Myocyte (in vitro differentiated cells): ENCODE results near the gene OR51I1. TPM values are rescaled to one million over a fixed set of nuclear protein-coding genes. Genes with fewer than 3 reads are reported as not detected.
A peak's percentile ranks its signal among the peaks of the same experiment; 100 is the strongest.

Experiments used
- DNase-seq: peaks from one replicate; pipeline ENCODE4 v3.0.0-alpha.2; 2012; ENCODE audit warnings: low read depth
- polyA plus RNA-seq: library from polyadenylated mRNA; unstranded; fragments of >200 nt; gene quantifications from one replicate; pipeline ENCODE4 v1.2.1, GENCODE V29; 2012; ENCODE audit warnings: missing spikeins
- total RNA-seq: library from RNA; depleted of rRNA; stranded (reverse); fragments of >200 nt; gene quantifications from 2 replicates; pipeline ENCODE4 v1.2.3, GENCODE V29; 2014

Gene OR51I1, protein sequence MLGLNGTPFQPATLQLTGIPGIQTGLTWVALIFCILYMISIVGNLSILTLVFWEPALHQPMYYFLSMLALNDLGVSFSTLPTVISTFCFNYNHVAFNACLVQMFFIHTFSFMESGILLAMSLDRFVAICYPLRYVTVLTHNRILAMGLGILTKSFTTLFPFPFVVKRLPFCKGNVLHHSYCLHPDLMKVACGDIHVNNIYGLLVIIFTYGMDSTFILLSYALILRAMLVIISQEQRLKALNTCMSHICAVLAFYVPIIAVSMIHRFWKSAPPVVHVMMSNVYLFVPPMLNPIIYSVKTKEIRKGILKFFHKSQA
- not detected in 2 replicates for total RNA-seq
- not detected for polyA plus RNA-seq

DNA sequence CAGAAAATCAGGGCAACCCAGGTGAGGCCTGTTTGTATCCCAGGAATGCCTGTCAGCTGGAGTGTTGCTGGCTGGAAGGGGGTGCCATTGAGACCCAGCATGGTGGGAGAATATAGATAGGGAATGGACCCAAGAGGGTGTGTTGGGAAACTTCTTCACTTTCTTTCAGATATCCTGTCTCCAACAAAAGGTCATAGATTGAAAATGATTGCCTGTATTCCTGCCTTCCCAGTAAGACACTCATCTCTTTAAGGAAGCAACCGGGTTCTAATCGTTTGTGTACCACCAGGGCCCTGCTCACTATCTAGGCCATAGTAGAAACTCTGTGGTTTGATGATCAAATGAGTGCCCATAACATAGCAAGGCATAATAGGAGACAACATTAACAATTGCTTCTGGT is at the start of gene OR51I1:
OR51I1 (minus strand) TSS at position 101 of the 400 bp plus-strand sequence; CDS start at position 101, 0 bp downstream.
- DNase-seq = no peak

DNA sequence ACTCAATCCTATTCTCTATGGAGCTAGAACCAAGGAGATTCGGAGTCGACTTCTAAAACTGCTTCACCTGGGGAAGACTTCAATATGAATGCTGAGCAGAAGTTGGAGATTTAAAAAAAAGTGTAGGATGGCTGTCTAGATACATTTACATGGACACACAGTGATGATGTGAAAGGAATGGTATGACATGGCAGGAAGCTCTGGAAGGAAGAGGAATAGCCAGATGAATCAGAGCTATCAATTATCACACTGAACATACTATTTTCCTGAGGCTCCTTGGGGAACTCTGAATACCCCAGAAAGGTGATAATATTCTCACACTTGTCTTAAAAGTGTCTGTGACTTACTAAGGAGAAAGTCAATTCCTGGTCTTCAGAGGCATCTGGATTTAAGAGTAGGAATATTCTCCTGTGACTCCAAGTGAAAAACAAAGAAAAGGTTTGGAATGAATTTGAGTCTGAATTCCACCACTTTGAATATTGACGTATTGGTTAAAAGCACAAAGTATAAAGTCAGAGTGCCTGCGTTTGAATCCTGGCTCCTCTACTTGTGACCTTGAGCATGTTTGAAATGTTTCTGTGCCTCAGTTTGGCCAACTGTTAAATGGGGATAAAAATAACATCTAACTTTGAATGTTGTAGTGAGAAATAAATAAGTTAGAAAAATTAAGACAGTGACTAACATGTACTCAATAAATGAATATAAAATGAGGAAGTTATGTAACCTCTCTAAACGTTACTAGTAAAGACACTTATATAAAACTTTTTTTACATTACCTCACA is 48.5 kb upstream of the OR51I1 start:
- DNase-seq = no peak

DNA sequence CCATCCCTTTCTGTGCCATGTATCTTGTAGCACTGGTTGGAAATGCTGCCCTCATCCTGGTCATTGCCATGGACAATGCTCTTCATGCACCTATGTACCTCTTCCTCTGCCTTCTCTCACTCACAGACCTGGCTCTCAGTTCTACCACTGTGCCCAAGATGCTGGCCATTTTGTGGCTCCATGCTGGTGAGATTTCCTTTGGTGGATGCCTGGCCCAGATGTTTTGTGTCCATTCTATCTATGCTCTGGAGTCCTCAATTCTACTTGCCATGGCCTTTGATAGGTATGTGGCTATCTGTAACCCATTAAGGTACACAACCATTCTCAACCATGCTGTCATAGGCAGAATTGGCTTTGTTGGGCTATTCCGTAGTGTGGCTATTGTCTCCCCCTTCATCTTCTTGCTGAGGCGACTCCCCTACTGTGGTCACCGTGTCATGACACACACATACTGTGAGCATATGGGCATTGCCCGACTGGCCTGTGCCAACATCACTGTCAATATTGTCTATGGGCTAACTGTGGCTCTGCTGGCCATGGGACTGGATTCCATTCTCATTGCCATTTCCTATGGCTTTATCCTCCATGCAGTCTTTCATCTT is 47.6 kb upstream of the OR51I1 start:
- no peak for DNase-seq

DNA sequence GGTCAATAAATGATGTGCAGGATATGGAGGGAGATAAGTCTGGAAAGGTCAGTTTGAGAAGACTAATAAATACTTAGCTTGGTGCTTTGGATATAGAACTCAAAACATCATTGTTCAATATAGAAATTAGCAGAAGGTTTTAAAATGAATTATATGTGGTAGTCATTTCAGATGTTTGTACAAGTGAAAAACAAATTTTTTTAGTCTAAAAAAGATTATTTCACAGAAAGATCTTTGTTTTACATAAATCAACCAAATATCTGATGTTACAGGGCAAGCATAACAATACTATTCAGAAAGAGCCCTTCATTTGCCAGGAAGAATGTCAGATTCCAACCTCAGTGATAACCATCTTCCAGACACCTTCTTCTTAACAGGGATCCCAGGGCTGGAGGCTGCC is 47.1 kb upstream of the OR51I1 start, which contains the start of gene OR52D1:
OR52D1 (plus strand) TSS at position 301 of the 400 bp plus-strand sequence; CDS start at position 323, 22 bp downstream.
- DNase-seq = no peak

DNA sequence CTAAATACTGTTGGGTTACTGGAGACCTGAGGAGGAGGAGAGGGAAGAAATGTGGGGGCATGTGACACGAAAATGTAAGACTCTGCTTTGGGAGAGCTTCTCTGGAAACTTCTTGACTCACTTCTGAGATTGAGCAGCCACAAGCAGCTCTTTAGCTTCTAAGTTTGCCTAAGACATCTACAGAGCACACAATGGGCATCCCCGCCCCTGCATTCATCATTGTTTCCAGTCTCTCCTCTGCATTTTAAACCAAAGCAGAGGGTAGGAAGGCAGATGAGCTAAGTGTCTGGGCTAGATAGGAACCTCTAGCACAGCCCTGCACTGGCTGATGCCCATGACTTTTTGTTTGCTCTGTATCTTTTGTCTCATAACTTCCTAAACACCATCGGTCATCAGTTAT is 45.1 kb upstream of the OR51I1 start:
- DNase-seq = no peak

DNA sequence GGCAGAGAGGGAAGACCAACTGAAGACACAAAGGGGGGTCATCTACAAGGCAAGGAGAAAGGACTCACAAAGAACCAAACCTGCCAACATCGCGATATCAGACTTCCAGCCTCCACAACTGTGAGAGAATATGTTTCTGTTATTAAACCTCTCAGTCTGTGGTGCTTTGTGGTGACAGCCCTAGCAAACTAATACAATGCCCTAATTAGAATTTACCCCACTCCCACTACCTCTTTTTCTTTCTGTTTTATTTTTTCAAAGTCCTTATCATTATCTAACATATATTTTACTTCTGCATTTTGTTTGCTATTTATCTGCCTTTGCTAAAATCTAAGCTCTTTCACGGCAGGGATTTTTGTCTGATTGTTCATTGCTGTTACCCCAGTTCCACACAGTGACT is 44.7 kb upstream of the OR51I1 start:
- DNase-seq = no peak

DNA sequence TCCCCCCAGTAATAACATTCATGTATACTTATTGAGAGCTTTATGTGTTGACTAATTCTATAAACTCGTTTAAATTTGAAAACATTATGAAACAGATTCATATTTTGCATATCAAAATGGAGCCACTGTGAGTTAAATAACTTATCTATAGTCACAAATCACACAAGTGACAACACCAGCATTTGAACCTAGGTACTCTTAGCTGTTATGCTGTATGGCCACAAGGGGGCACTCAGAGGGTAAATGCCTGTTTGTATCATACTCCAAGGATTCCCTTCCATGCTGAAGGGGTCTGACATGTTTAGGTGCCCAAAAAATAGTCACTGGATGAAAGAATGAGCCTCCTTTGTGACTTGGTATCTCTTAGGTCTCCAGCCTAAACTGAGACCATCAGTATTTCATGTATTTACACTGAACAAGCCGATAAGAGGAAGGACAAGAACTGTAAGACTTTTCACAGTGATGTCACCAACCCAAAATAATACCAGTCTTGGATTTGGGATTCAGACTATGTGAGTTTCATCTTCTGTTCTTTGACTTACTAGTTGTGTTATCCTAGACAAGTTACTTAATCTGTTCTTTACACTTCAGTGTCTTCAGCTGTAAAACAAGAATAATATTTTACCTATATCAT is 35.0 kb upstream of the OR51I1 start:
- peak; percentile 70 for DNase-seq

DNA sequence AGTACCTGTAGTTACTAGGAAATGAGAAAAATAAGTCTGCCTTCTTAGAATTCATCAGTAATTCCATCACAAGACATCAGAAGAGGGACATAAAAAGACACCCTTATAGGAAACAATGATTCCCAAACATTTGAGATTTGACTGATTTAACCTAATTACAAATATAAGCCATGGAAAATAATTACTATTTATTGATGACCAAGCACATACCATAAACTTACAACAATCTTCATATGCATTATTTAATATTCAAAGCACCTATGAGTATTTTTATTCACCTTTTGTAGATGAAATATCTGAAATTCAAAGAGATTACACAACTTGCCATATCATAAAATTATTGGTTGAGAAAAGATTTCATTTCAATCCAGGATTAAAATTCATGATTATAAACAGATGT is 32.6 kb upstream of the OR51I1 start:
- no peak for DNase-seq

DNA sequence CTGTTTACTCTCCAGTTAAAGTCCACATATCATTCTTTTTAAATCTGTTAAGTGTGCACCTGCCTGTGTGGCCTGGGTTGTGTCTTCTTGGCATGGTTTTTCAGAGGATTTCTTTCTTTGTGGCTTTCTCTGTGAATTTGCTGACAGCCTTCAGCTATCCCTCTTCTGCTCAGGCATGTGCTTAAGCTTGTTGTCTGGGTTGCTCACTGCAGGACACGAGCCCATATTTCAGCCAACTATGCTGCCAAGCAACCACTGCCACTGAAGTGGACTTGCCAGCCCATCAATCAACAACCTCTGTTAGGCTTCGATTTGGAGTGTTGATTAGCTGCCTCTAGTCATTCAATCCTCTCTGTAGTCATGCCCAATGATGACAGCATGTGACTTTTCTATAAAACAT is 26.2 kb upstream of the OR51I1 start:
- no peak for DNase-seq

DNA sequence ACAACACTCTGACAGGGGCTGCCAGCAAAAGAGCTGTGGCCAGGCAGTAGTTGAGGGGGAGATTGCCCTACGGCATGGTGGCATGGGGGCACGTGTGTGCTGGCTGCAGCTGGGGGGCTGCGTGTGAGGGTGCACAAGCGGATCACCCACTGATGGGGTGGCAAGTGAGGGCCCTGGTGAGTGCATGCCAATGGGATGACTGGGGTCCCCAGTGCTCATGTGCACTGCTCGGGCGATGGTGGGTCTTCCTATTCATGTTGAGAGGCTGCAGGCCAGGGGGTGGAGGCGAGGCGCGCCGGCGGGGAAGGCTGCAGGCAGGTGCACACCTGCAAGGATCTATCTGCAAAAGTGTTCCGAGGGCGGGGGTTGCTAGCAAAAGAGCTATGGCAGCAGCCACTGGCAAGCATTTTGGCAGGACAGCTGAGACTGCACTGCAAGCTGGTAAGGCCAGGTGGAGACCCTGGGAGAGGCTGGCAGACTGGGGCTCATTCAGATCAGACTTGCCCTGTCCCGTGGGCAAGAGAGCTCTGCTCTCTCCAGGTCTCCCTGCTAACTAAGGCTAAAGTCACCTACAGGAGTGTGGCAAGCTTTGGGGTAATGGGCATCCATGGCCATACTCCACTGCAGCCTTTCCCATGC is 19.8 kb upstream of the OR51I1 start:
- DNase-seq = no peak

DNA sequence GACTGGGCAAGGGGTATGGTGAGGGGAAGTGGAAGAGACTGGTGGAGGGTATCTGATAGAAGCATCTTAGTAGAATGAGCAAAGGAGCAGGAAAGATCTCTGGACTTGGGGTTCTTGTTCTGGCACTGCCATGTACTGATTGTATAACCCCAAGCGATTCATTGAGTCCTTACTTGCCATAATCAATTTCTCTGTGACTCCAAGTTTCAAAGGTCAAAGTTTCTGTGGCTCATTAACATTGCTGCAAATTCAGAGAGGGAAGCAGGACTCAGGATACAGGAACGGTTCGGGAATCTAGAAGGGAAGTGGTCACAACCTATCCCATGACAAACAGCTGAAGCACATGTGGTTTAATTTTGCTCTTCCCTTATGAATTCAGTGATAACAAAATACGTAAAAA is 8.1 kb upstream of the OR51I1 start:
- no peak for DNase-seq

DNA sequence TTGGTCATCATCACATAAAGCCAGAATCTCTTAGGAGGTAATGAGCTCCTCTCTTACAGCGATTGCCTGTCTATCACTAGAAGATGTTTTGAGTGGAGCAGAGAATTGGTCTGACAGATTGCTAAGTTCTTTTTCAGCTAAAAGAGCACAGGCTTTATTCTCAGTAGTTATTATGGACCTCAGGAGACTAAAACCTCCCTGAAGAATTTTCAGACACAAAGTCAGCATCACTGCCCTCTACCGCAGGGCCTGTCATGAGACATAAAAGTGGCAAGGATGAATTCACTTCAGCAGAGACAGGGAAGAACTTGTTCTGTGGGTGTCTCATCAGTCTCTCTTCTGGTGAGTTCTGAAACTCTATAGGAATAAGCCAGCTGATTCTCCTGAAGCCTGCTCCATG is 7.7 kb upstream of the OR51I1 start, which contains the start of gene OR51I2:
OR51I2 (plus strand) TSS at position 301 of the 400 bp plus-strand sequence. CDS start 4,166 bp downstream, outside the sequence.
- no peak for DNase-seq

DNA sequence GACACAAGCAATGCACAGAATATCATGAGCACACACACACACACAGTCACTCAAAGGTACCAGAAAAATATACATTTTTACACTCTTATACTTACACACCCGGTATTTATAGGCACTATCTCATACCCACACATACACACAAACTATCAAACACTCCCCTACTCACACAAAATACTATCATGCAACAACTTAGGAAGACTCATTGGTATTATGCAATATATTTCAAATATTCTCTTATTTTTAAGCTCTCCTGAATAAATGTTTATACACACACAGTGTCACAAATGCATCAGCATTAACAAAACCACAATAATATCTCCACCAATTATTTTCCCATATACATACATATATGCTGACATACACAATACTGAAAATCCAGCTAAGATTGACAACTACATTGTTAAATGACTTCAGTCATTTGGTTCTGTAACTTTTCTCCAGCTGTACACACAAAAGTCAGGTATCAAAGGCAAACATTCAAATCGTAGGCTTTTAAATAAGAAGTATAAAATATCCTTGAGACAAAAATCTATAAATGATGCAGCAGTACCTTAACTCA is 2.6 kb upstream of the OR51I1 start:
- no peak for DNase-seq

DNA sequence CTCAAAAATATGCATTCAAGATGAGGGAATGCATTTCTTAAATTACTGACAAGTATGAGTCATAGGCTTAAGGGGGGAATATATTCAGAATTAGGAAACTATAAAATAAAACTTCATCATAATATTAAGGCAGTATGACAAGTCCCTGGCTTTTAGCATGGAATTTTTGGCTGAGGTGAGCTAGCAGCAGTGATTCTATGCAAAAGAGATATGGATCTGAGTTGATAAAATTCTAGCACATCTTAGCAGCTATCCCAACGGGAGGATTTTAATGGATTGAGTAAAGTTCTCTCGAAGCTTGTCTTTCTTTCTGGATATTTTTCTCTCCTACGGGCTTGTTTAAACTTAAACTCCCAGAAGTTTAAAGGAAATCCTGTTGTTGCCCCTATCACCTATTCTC is 18.2 kb downstream of the OR51I1 start:
- DNase-seq = no peak

DNA sequence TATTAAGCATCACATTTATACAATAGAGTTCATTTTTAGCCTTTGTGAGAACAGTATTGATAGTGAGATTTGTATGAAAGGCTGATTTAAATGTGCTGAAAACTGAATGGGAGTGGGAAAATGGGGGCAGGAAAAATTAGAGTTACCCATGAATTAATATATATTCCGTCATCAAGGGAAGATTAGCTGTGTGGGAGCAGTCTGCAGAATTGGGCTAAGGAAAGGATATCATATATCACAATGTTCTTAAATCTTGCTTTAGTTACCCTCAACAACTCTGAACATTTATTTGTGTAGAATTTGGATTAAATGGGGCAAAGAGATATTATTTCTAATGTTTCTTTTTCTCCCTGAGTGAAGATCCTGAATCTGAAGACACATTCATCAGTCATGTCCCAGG is 19.5 kb downstream of the OR51I1 start, which contains the start of gene OR51Q1:
OR51Q1 (plus strand) TSS at position 301 of the 400 bp plus-strand sequence; CDS start at position 391, 90 bp downstream.
- DNase-seq = no peak

DNA sequence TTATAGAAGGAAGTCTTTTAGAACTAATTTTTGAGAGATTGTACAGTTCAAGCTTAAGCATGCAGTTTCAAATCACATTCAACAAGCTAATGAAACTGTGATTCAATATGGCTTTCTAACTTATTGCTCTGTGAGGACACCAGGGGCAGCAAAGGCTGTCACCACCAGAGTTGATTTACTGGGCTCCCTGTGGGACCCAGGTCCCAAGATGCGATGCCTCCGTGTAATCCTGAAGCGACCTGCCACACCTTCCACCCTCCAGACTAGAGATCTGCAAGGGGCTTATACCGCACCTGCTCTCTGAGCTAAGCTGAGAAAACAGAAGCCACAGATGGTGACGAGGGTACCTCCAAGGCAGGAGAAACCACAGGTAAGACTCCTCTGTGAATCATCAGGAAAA is 20.3 kb downstream of the OR51I1 start:
- no peak for DNase-seq

DNA sequence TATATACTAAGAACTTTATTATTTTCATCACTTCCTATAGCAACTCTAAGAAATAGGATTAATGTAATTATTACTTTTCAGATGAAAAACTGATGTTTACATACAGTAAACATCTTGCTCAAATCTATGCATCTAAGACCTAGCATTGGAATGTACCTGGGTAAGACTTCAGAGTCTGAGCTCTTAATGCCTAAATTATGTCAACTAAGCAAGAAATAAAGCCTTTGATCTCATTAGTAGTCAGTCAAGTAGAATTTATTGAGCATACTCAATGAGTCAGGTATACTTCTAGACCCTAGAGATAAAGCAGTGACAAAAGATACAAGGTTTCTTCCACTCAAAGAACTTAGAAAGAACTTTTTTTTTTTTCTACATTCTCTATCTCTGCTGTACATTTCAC is 36.1 kb downstream of the OR51I1 start:
- no peak for DNase-seq

DNA sequence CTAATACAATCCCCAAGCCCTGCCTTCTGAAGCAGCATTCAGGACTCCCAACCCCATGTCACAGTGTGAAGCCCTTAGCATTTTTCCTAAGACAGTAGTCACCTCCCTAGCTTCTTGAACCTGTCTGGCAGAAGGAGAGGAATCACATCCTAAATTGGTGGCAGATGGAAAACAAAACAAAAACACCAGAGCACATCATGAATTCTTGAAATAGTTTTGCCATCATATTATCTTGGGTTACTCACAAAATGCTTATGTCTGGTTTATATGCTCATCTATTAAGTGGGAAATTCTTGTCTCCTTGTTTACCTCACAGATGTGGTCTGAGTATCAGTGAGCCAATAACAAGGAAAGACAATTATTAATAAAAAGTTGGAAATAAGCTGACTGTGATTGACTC is 42.4 kb downstream of the OR51I1 start:
- no peak for DNase-seq

DNA sequence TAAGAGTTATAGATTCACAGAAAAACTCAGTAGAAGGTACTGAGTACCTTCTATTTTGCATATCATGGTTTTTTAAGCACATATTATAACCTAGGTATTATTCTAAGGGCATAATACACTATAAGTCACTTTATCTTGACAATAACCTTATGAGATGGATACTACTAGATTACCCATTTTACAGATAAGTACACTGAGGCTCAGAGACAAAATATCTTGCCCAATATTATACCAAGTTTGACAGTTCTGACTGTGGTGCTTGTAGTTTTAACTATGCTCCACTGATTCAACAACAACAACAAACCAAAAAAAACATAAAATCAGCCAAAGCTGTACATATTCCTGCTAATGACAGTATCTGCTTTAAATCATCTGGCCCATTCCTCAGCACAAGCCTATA is 47.2 kb downstream of the OR51I1 start:
- no peak for DNase-seq
